AG09319 (cell line): Measurements from ENCODE around the gene PRR36.
"Not testable (repeated sequence)": the region's sequence is repeated elsewhere in the genome, so short reads cannot be mapped to it uniquely, and the experiment has no call there.

Experiments used
- DNase-seq: peaks from one replicate; pipeline ENCODE4 v3.0.0-alpha.2; 2010; ENCODE audit warnings: low read depth; ENCODE audit errors: extremely low read depth
- CTCF ChIP-seq: IDR thresholded peaks from 2 replicates; pipeline ENCODE4 v1.5.1; 2011; ENCODE audit warnings: low read depth, mild to moderate bottlenecking, inconsistent platforms, low read length, moderate library complexity

PRR36 gene

GRCh38 chr19:7894612-7895309 is 20.6 kb upstream of the PRR36 start:
- DNase-seq, result no peak
- no peak for TF ChIP-seq CTCF

- DNase-seq, result not testable (repeated sequence)
Observed at GRCh38 chr19:7893362-7894101, 19.3 kb upstream of the PRR36 start.

- DNase-seq, result no peak
- TF ChIP-seq CTCF, result no peak
Observed at GRCh38 chr19:7888826-7889217, 14.6 kb upstream of the PRR36 start.

- DNase-seq, result no peak
- TF ChIP-seq CTCF, result no peak
Observed at GRCh38 chr19:7888145-7888825, 14.1 kb upstream of the PRR36 start, which contains the start of gene LRRC8E. LRRC8E (plus strand) TSS chr19:7888510; CDS start chr19:7895604, 7,094 bp downstream.

GRCh38 chr19:7887408-7888144 is 13.4 kb upstream of the PRR36 start:
- no peak for TF ChIP-seq CTCF
- DNase-seq, result no peak

- no peak for TF ChIP-seq CTCF
- no peak for DNase-seq
Observed at GRCh38 chr19:7885818-7886217, 11.6 kb upstream of the PRR36 start.

GRCh38 chr19:7883796-7884570 is 9.8 kb upstream of the PRR36 start:
- no peak for TF ChIP-seq CTCF

More at GRCh38 chr19:7883796-7884570, 9.8 kb upstream of the PRR36 start:
- DNase-seq, result no peak
